Tibial nerve (tissue), 4 donors: Measurements from ENCODE around the gene SLC17A9. TPM values are rescaled to one million over a fixed set of nuclear protein-coding genes. Genes with fewer than 3 reads are reported as not detected.

Experiments
- DNase-seq, 2 donors: peaks; one replicate each; pipeline ENCODE4 v3.0.0-alpha.2; 2019; ENCODE audit warnings: low spot score in 2 of 2
- H3K27ac ChIP-seq, 4 donors: fragments of 200-600 bp; sonication (generic) in 3 of 4; one replicate each; pipeline ENCODE4 v1.5.1; 2017 to 2019; ENCODE audit warnings: mild to moderate bottlenecking in 1 of 4
- H3K27me3 ChIP-seq, 2 donors: fragments of 200-600 bp; sonication (generic) in 1 of 2; one replicate each; pipeline versions ENCODE4 v1.5.1 to v1.6.0; 2017 to 2019
- H3K36me3 ChIP-seq, 3 donors: fragments of 200-600 bp; sonication (generic); one replicate each; pipeline ENCODE4 v1.5.1; 2018 to 2019
- H3K4me1 ChIP-seq, 4 donors: fragments of 200-600 bp; sonication (generic) in 3 of 4; one replicate each; pipeline ENCODE4 v1.5.1; 2017 to 2019
- H3K4me3 ChIP-seq, 4 donors: fragments of 200-600 bp; sonication (generic) in 3 of 4; one replicate each; pipeline ENCODE4 v1.5.1; 2017 to 2019; ENCODE audit warnings: mild to moderate bottlenecking in 1 of 4, moderate library complexity in 1 of 4
- H3K9me3 ChIP-seq, 4 donors: fragments of 200-600 bp; sonication (generic) in 3 of 4; one replicate each; pipeline ENCODE4 v1.5.1; 2017 to 2019
- CTCF ChIP-seq, 5 experiments: fragments of 200-600 bp in 3 of 5; fragments of 450-650 bp in 2 of 5; sonication (generic) in 3 of 5; IDR thresholded peaks; one replicate each; pipeline ENCODE4 v1.5.1; 2016 to 2019; ENCODE audit warnings: antibody characterized with exemption in 5 of 5, mild to moderate bottlenecking in 3 of 5, moderate library complexity in 2 of 5
- EP300 ChIP-seq, 2 donors: sonication (generic); formaldehyde crosslinking; IDR thresholded peaks; one replicate each; pipeline ENCODE4 v1.6.1; 2017; ENCODE audit warnings: antibody characterized with exemption in 2 of 2, mild to moderate bottlenecking in 1 of 2
- POLR2A ChIP-seq, 2 donors: fragments of 450-650 bp; IDR thresholded peaks; one replicate each; pipeline ENCODE4 v1.6.1; 2017; ENCODE audit warnings: antibody characterized with exemption in 2 of 2, mild to moderate bottlenecking in 2 of 2, moderate library complexity in 2 of 2
- WGBS, 2 donors: methylation state at CpG; one replicate each; pipeline ENCODE4 v1.1.5; 2018; 5-methylcytosine and 5-hydroxymethylcytosine counted together
- total RNA-seq, 4 donors: library from RNA; depleted of rRNA; stranded (reverse); fragments of >200 nt; gene quantifications; one replicate each; pipeline ENCODE4 v1.1.0, GENCODE V29; 2016

SLC17A9 gene
- total RNA-seq, 4 donors from 2014 or later, result 3.9 to 13.5 (median 4.5) TPM

GRCh38 chr20:62961310-62961783 is 8.8 kb downstream of the SLC17A9 start:
- no peak overlapping the region for H3K4me3 ChIP-seq
- no peak for TF ChIP-seq EP300 (IDR thresholded peaks at IDR 0.05)
- no peak for TF ChIP-seq POLR2A (IDR thresholded peaks at IDR 0.05)
- TF ChIP-seq CTCF (IDR thresholded peaks at IDR 0.05), result no peak
- H3K9me3 ChIP-seq, result no peaks in the 10 kb centered on the region
- peaks cover 0 to 47% (median 0%) of the 10 kb centered on the region in 3 donors for H3K36me3 ChIP-seq
- no peaks in the 10 kb centered on the region for H3K27me3 ChIP-seq
- no peak for DNase-seq
- no peak overlapping the region for H3K27ac ChIP-seq
- H3K4me1 ChIP-seq, result no peaks in the 10 kb centered on the region
- WGBS, 2 donors, result 72 to 73% methylated on average over 10 to 13 of the region's 19 CpGs

GRCh38 chr20:62961799-62962198 is 9.3 kb downstream of the SLC17A9 start:
- Histone ChIP-seq H3K4me3 (no peak overlapping the region), H3K36me3 (peaks cover 0 to 47% (median 0%) of the 10 kb centered on the region in 3 donors), H3K9me3 (no peaks in the 10 kb centered on the region), H3K27me3 (no peaks in the 10 kb centered on the region), H3K27ac (no peak overlapping the region), H3K4me1 (no peaks in the 10 kb centered on the region)
- TF ChIP-seq POLR2A (IDR thresholded peaks at IDR 0.05), result no peak
- TF ChIP-seq CTCF (IDR thresholded peaks at IDR 0.05), result no peak
- no peak for TF ChIP-seq EP300 (IDR thresholded peaks at IDR 0.05)
- no peak for DNase-seq
- WGBS, 2 donors, result 90 to 93% methylated on average over 8 of the region's 8 CpGs

GRCh38 chr20:62962221-62962879 is 9.8 kb downstream of the SLC17A9 start:
- Histone ChIP-seq H3K27me3 (no peaks in the 10 kb centered on the region), H3K4me1 (no peaks in the 10 kb centered on the region), H3K9me3 (no peaks in the 10 kb centered on the region), H3K36me3 (peaks cover 0 to 42% (median 0%) of the 10 kb centered on the region in 3 donors), H3K4me3 (no peak overlapping the region), H3K27ac (no peak overlapping the region)
- TF ChIP-seq CTCF (IDR thresholded peaks at IDR 0.05) (no peak), EP300 (IDR thresholded peaks at IDR 0.05) (no peak), POLR2A (IDR thresholded peaks at IDR 0.05) (no peak)
- no peak for DNase-seq
- 89 to 94% methylated on average over 25 to 29 of the region's 30 CpGs for WGBS, 2 donors

- TF ChIP-seq EP300 (IDR thresholded peaks at IDR 0.05) (no peak), POLR2A (IDR thresholded peaks at IDR 0.05) (no peak), CTCF (IDR thresholded peaks at IDR 0.05) (no peak)
- Histone ChIP-seq H3K9me3 (no peaks in the 10 kb centered on the region), H3K27me3 (no peaks in the 10 kb centered on the region), H3K36me3 (peaks cover 0 to 37% (median 0%) of the 10 kb centered on the region in 3 donors), H3K4me1 (no peaks in the 10 kb centered on the region), H3K27ac (no peak overlapping the region), H3K4me3 (no peak overlapping the region)
- 82 to 87% methylated on average over 23 to 28 of the region's 32 CpGs for WGBS, 2 donors
- DNase-seq, result no peak
Observed at GRCh38 chr20:62962891-62963613, 10.5 kb downstream of the SLC17A9 start.
